H1 (cell line): ENCODE results near the gene HOMER1. TPM values are rescaled to one million over a fixed set of nuclear protein-coding genes. Genes with fewer than 3 reads are reported as not detected.

Experiments used
- CTCF ChIA-PET: fragments of 300-600 bp; sonication (Branson Sonifier 250); formaldehyde crosslinking; loops from one replicate; lab custom pipeline; 2021; ENCODE audit not compliant: partially characterized antibody; lab: Charles Lee
- POLR2A ChIA-PET: fragments of 300-600 bp; sonication (Branson Sonifier 250); formaldehyde crosslinking; loops from one replicate; lab custom pipeline; 2021; ENCODE audit warnings: inconsistent platforms; ENCODE audit not compliant: partially characterized antibody; lab: Charles Lee
- DNase-seq, 2 experiments: peaks; one replicate each; pipeline versions ENCODE4 v3.0.0 to v3.0.0-alpha.2; 2010 to 2022; ENCODE audit warnings: low spot score in 2 of 2, low read depth in 1 of 2, mixed read lengths in 1 of 2
- FAIRE-seq: peaks from 2 replicates; lab custom pipeline; 2011; peaks lifted over from hg19 to GRCh38; lab: Jason Lieb, UNC
- H2AFZ ChIP-seq: 2 replicates; pipeline ENCODE4 v1.8.1; 2012; ENCODE audit warnings: low read length, inconsistent platforms
- H2AK5ac ChIP-seq: 2 replicates; pipeline ENCODE4 v1.6.1; 2013; ENCODE audit warnings: low read depth, low read length
- H2BK120ac ChIP-seq: replicated peaks from 2 replicates; pipeline ENCODE3; 2013; ENCODE audit warnings: low read depth, low read length, inconsistent platforms
- H2BK12ac ChIP-seq: 2 replicates; pipeline ENCODE4 v1.6.1; 2013; ENCODE audit warnings: low read depth, low read length
- H2BK15ac ChIP-seq: 2 replicates; pipeline ENCODE4 v1.6.1; 2013; ENCODE audit warnings: low read length
- H2BK20ac ChIP-seq: 2 replicates; pipeline ENCODE4 v1.6.1; 2013; ENCODE audit warnings: low read length
- H2BK5ac ChIP-seq: 2 replicates; pipeline ENCODE4 v1.6.1; 2013; ENCODE audit warnings: low read depth, low read length
- H3K14ac ChIP-seq: 2 replicates; pipeline ENCODE4 v1.6.1; 2013; ENCODE audit warnings: inconsistent platforms; ENCODE audit not compliant: insufficient read length
- H3K18ac ChIP-seq: 2 replicates; pipeline ENCODE4 v1.6.1; 2013; ENCODE audit warnings: low read length; ENCODE audit errors: extremely low read depth
- H3K23ac ChIP-seq: 2 replicates; pipeline ENCODE4 v1.6.1; 2013; ENCODE audit warnings: inconsistent platforms; ENCODE audit not compliant: insufficient read length
- H3K23me2 ChIP-seq: 2 replicates; pipeline ENCODE4 v1.6.1; 2013; ENCODE audit warnings: low read depth, low read length
- H3K27ac ChIP-seq: 2 replicates; pipeline ENCODE4 v1.6.1; 2011; ENCODE audit warnings: low read depth, low read length, inconsistent platforms
- H3K27me3 ChIP-seq, 4 experiments: replicated peaks in 1 of 4; 1 replicate in 1 of 4; 2 replicates in 3 of 4; pipeline versions ENCODE4 v1.6.1 to v1.8.1; 2011 to 2013; ENCODE audit warnings: low read length in 3 of 4, mild to moderate bottlenecking in 3 of 4, inconsistent platforms in 2 of 4, mixed read lengths in 2 of 4, moderate library complexity in 1 of 4; ENCODE audit not compliant: control insufficient read depth in 3 of 4, insufficient read depth in 3 of 4; ENCODE audit errors: extremely low read depth in 1 of 4
- H3K36me3 ChIP-seq, 4 experiments: 2 replicates each; pipeline versions ENCODE4 v1.6.1 to v1.8.1; 2011 to 2013; ENCODE audit warnings: mild to moderate bottlenecking in 4 of 4, low read length in 3 of 4, moderate library complexity in 2 of 4, control low read depth in 1 of 4, inconsistent platforms in 1 of 4; ENCODE audit not compliant: insufficient read depth in 4 of 4, control insufficient read depth in 2 of 4
- H3K4ac ChIP-seq: replicated peaks from 2 replicates; pipeline ENCODE3; 2013; ENCODE audit warnings: low read length, low read depth, mixed read lengths, inconsistent platforms; ENCODE audit not compliant: insufficient read length
- H3K4me1 ChIP-seq, 4 experiments: replicated peaks in 1 of 4; 1 replicate in 1 of 4; 2 replicates in 3 of 4; pipeline versions ENCODE4 v1.6.1 to v1.8.1; 2011 to 2013; ENCODE audit warnings: low read length in 3 of 4, inconsistent platforms in 2 of 4, mixed read lengths in 1 of 4; ENCODE audit not compliant: insufficient read depth in 4 of 4, control insufficient read depth in 3 of 4
- H3K4me2 ChIP-seq, 2 experiments: 2 replicates each; pipeline versions ENCODE4 v1.6.1 to v1.8.1; 2011 to 2013; ENCODE audit warnings: low read depth in 2 of 2, low read length in 2 of 2, control low read depth in 1 of 2, inconsistent platforms in 1 of 2, mild to moderate bottlenecking in 1 of 2; ENCODE audit not compliant: insufficient read depth in 1 of 2
- H3K4me3 ChIP-seq, 4 experiments: fragments of 200-600, 300-600 bp in 1 of 4; sonication (generic), shearing (Covaris generic), sonication (Bioruptor Twin) in 1 of 4; 2 replicates each; pipeline versions ENCODE4 v1.5.1 to v1.8.1; 2011 to 2016; ENCODE audit warnings: low read length in 4 of 4, low read depth in 3 of 4, control low read depth in 2 of 4, inconsistent platforms in 2 of 4, mild to moderate bottlenecking in 2 of 4, mixed read lengths in 1 of 4, moderate library complexity in 1 of 4; ENCODE audit not compliant: insufficient read depth in 2 of 4; ENCODE audit errors: extremely low read depth in 1 of 4
- H3K56ac ChIP-seq: replicated peaks from 2 replicates; pipeline ENCODE3; 2013; ENCODE audit warnings: low read depth, mild to moderate bottlenecking, mixed read lengths, low read length, inconsistent platforms; ENCODE audit not compliant: insufficient read length
- H3K79me1 ChIP-seq: 2 replicates; pipeline ENCODE4 v1.6.1; 2013; ENCODE audit warnings: low read depth, low read length, control low read depth
- H3K79me2 ChIP-seq, 2 experiments: 2 replicates each; pipeline versions ENCODE4 v1.6.1 to v1.8.1; 2012 to 2013; ENCODE audit warnings: low read length in 2 of 2, mild to moderate bottlenecking in 2 of 2, inconsistent platforms in 1 of 2; ENCODE audit not compliant: insufficient read depth in 2 of 2, control insufficient read depth in 1 of 2
- H3K9ac ChIP-seq, 4 experiments: replicated peaks in 1 of 4; 1 replicate in 1 of 4; 2 replicates in 3 of 4; pipeline versions ENCODE4 v1.6.1 to v1.8.1; 2011 to 2013; ENCODE audit warnings: low read depth in 3 of 4, low read length in 3 of 4, control low read depth in 2 of 4, mild to moderate bottlenecking in 2 of 4, moderate library complexity in 2 of 4, inconsistent platforms in 1 of 4; ENCODE audit errors: extremely low read depth in 1 of 4
- H3K9me3 ChIP-seq, 2 experiments: 2 replicates each; pipeline versions ENCODE4 v1.6.1 to v1.8.1; 2012 to 2013; ENCODE audit warnings: mild to moderate bottlenecking in 2 of 2, moderate library complexity in 2 of 2, control low read depth in 1 of 2, inconsistent platforms in 1 of 2, low read depth in 1 of 2, low read length in 1 of 2, mixed read lengths in 1 of 2; ENCODE audit not compliant: insufficient read depth in 2 of 2
- H4K20me1 ChIP-seq, 2 experiments: replicated peaks in 1 of 2; 2 replicates each; pipeline versions ENCODE3 to v1.8.1; 2011 to 2013; ENCODE audit warnings: inconsistent platforms in 2 of 2, low read length in 2 of 2, mild to moderate bottlenecking in 1 of 2; ENCODE audit not compliant: insufficient read depth in 2 of 2, control insufficient read depth in 1 of 2
- H4K5ac ChIP-seq: 2 replicates; pipeline ENCODE4 v1.6.1; 2013; ENCODE audit warnings: low read length, low read depth, mixed read lengths, inconsistent platforms; ENCODE audit not compliant: insufficient read length
- H4K8ac ChIP-seq: 2 replicates; pipeline ENCODE4 v1.8.0; 2013; ENCODE audit warnings: mild to moderate bottlenecking, moderate library complexity, low read length, inconsistent platforms; ENCODE audit not compliant: insufficient read depth; ENCODE audit errors: extremely low read depth
- H4K91ac ChIP-seq: replicated peaks from 2 replicates; pipeline ENCODE3; 2013; ENCODE audit warnings: low read length, mixed read lengths, inconsistent platforms; ENCODE audit not compliant: insufficient read length
- ASH2L ChIP-seq: fragments of 200-600, 300-600 bp; sonication (generic); IDR thresholded peaks from one replicate; pipeline ENCODE4 v1.7.1; 2017; ENCODE audit warnings: low read length
- BCL11A ChIP-seq, 2 experiments: IDR thresholded peaks; one replicate each; pipeline ENCODE4 v1.6.1; 2011; ENCODE audit warnings: low read depth in 2 of 2, low read length in 2 of 2, mild to moderate bottlenecking in 2 of 2
- CHD1 ChIP-seq: IDR thresholded peaks from 2 replicates; pipeline ENCODE4 v1.6.1; 2012; ENCODE audit warnings: low read depth, low read length, improper control_type of control experiment
- CREB1 ChIP-seq: IDR thresholded peaks from 2 replicates; pipeline ENCODE4 v1.6.1; 2012; ENCODE audit warnings: inconsistent platforms
- EP300 ChIP-seq, 2 experiments: IDR thresholded peaks; 1 replicate in 1 of 2; 2 replicates in 1 of 2; pipeline ENCODE4 v1.6.1; 2011 to 2012; ENCODE audit warnings: low read depth in 2 of 2, low read length in 2 of 2, mild to moderate bottlenecking in 2 of 2, borderline replicate concordance in 1 of 2, inconsistent platforms in 1 of 2, moderate library complexity in 1 of 2
- JUN ChIP-seq: IDR thresholded peaks from 2 replicates; pipeline ENCODE4 v1.6.1; 2011; ENCODE audit warnings: low read depth, mild to moderate bottlenecking, improper control_type of control experiment, low read length
- NRF1 ChIP-seq: IDR thresholded peaks from 2 replicates; pipeline ENCODE4 v1.6.1; 2011; ENCODE audit warnings: mild to moderate bottlenecking, low read depth, low read length, improper control_type of control experiment
- RBBP5 ChIP-seq: IDR thresholded peaks from 2 replicates; pipeline ENCODE4 v1.7.1; 2012; ENCODE audit warnings: low read depth, mild to moderate bottlenecking, inconsistent platforms, low read length, moderate library complexity, borderline replicate concordance
- RNF2 ChIP-seq: fragments of 200-900, 300-1000 bp; sonication (generic); IDR thresholded peaks from 2 replicates; pipeline ENCODE4 v1.7.1; 2016; ENCODE audit warnings: borderline replicate concordance, low read depth, mild to moderate bottlenecking, antibody characterized with exemption, low read length; ENCODE audit not compliant: poor library complexity, severe bottlenecking; ENCODE audit errors: missing control alignments
- SRF ChIP-seq: IDR thresholded peaks from 2 replicates; pipeline ENCODE4 v1.6.1; 2011; ENCODE audit warnings: mild to moderate bottlenecking, low read depth, low read length, moderate library complexity
- TCF12 ChIP-seq: IDR thresholded peaks from 2 replicates; pipeline ENCODE4 v1.6.1; 2011; ENCODE audit warnings: low read depth, mild to moderate bottlenecking, low read length
- WGBS, 2 experiments: shearing (Covaris generic) in 1 of 2; methylation state at CpG; one replicate each; pipeline versions ENCODE4 v1.1.6 to v1.1.7; 2013 to 2015; ENCODE audit warnings: low lambda C conversion rate in 2 of 2, mixed read lengths in 2 of 2, inconsistent platforms in 1 of 2, low coverage in 1 of 2, missing lambda C conversion rate in 1 of 2; ENCODE audit not compliant: insufficient replicate concordance in 2 of 2, insufficient coverage in 1 of 2, insufficient read length in 1 of 2; ENCODE audit errors: extremely low coverage in 1 of 2, missing lambda C conversion rate in 1 of 2; 5-methylcytosine and 5-hydroxymethylcytosine counted together
- polyA plus RNA-seq, 7 experiments: library from polyadenylated mRNA; depleted of rRNA in 3 of 7; stranded (reverse) in 5 of 7; unstranded in 2 of 7; fragments of >200 nt in 5 of 7; fragments of 200-250 nt in 2 of 7; gene quantifications; 1 replicate in 5 of 7; 2 replicates in 1 of 7; 4 replicates in 1 of 7; pipeline versions ENCODE4 v1.2.1 to v1.2.3, GENCODE V29; 2011 to 2013; ENCODE audit warnings: missing spikeins in 2 of 7, mixed read lengths in 2 of 7
- total RNA-seq: library from RNA; stranded (reverse); fragmentation: NEBNext Ultra II Directional; extraction: Animal tissue kit (Norgen Biotek cat#: 25700); gene quantifications from 2 replicates; pipeline ENCODE4 v1.2.1, GENCODE V29; 2021

HOMER1 gene
- total and polyA plus RNA-seq, 2 of the 8 experiments (the other 6 are each of a cell fraction or from before 2014, with no cell fraction given): 6.4 to 57.9 TPM

DNA sequence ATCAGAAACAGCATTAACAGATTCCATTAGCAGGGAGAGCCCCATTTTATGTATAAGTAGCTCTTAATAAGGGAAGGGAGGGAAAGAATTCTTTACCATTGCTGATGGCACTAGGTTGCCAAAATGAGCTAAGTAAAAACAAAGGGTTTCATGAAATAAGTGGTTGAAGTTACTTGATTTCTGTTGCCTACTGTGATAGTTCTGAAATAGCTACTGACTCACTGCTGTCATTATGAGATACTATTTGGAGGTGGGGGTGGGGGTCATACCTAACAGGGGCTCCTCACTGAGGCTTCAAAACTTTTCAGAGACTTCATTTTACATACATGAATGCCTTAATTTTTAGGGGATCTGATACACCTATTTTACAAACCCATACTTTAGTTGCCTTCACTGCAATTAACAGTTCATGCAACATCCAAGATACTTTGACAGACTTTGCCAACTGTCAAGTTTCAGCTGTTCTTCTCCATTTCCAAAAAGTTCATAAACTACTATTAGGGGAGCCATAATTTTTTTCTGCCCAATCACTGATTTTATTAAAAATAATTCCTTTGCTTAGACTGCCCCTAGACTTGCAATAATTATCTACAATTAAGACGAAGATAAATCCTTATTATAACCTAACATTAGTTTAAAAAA is 4.6 kb downstream of the HOMER1 start:
- Histone ChIP-seq H2BK120ac (no peak overlapping the region), H2AFZ (no peak overlapping the region), H3K14ac (no peak overlapping the region), H3K79me1 (peaks cover 8% of the 10 kb centered on the region; the same call in 1 of the 2 replicates), H3K23ac (no peak overlapping the region), H3K4me1 (peaks cover 6 to 15% (median 12%) of the 10 kb centered on the region in 4 experiments; a peak in 5 of 7 replicates), H3K4ac (no peak overlapping the region), H2BK12ac (no peak overlapping the region), H4K20me1 (peaks cover 13 to 24% of the 10 kb centered on the region in 2 experiments), H4K5ac (no peak overlapping the region), H3K36me3 (no peaks in the 10 kb centered on the region), H3K9ac (no peak overlapping the region), H3K4me3 (0 out of 8 replicates have a peak overlapping the region, but pooled peaks of 1 of the 4 experiments have one; percentile 80), H2AK5ac (no peak overlapping the region), H2BK5ac (no peak overlapping the region), H4K91ac (no peak overlapping the region), H3K9me3 (no peaks in the 10 kb centered on the region; a peak in 1 of 4 replicates), H3K79me2 (peaks cover 10 to 86% of the 10 kb centered on the region in 2 experiments; a peak in 3 of 4 replicates), H2BK15ac (no peak overlapping the region), H3K27me3 (no peaks in the 10 kb centered on the region), H2BK20ac (no peak overlapping the region), H3K18ac (no peak overlapping the region), H3K27ac (no peak overlapping the region), H3K23me2 (peaks cover 3% of the 10 kb centered on the region), H3K56ac (no peak overlapping the region), H4K8ac (no peak overlapping the region), H3K4me2 (peak overlapping the region; percentile 25 to 28; a peak in 2 of 4 replicates)
- FAIRE-seq (no peak), DNase-seq (no peak)
- POLR2A ChIA-PET: interaction anchor here (0.6 to 1.2 kb wide), 4 partner anchors 12 to 626 kb away, joined by 3 read pairs; no protein-coding TSS in a partner anchor
- 57% methylated on average over 1 of the region's 1 CpG; no CpG with 5 or more reads in 1 of the 2 experiments for WGBS, 2 experiments
- CTCF ChIA-PET: interaction anchor here (0.9 kb wide), 2 partner anchors 14 to 28 kb away, joined by 3 read pairs; no protein-coding TSS in a partner anchor
- TF ChIP-seq CHD1 (no peak), JUN (no peak), TCF12 (no peak), RNF2 (no peak), BCL11A (IDR thresholded peaks at IDR 0.05; ENCODE audit: low read depth in 2 of 2, low read length in 2 of 2) (no peak), RBBP5 (no peak), NRF1 (no peak), CREB1 (no peak), EP300 (IDR thresholded peaks at IDR 0.05; ENCODE audit: borderline replicate concordance in 1 of 2, low read depth in 2 of 2, low read length in 2 of 2) (no peak), ASH2L (no peak), SRF (no peak)
